Muscle of back (tissue), 11 donors: ENCODE data around the gene SEMA7A. TPM values are rescaled to one million over a fixed set of nuclear protein-coding genes. Genes with fewer than 3 reads are reported as not detected.
"Not testable (repeated sequence)": the region's sequence is repeated elsewhere in the genome, so short reads cannot be mapped to it uniquely, and the experiment has no call there.

Source experiments
- DNase-seq, 3 donors: peaks; one replicate each; pipeline versions ENCODE4 v3.0.0 to v3.0.0-alpha.2; 2013
- polyA plus RNA-seq, 10 donors: library from polyadenylated mRNA; unstranded; fragments of 120-200 nt; gene quantifications; one replicate each; pipeline ENCODE4 v1.2.1, GENCODE V29; 2013; ENCODE audit not compliant: insufficient read length in 10 of 10

SEMA7A gene
- polyA plus RNA-seq, 10 donors: 3.2 to 7.6 (median 5.4) TPM

GRCh38 chr15:74400915-74401757 is 32.6 kb downstream of the SEMA7A start:
- DNase-seq: no peak

GRCh38 chr15:74400313-74400860 is 33.4 kb downstream of the SEMA7A start:
- no peak for DNase-seq

- peak in 1 of 3 donors; percentile 71 for DNase-seq
Observed at GRCh38 chr15:74399511-74400312, 34.0 kb downstream of the SEMA7A start.

- no peak for DNase-seq
Observed at GRCh38 chr15:74399100-74399499, 34.7 kb downstream of the SEMA7A start.

GRCh38 chr15:74398183-74398582 is 35.6 kb downstream of the SEMA7A start:
- DNase-seq: no peak

GRCh38 chr15:74397239-74398068 is 36.3 kb downstream of the SEMA7A start:
- DNase-seq: no peak

GRCh38 chr15:74396445-74397238 is 37.1 kb downstream of the SEMA7A start:
- no peak for DNase-seq

GRCh38 chr15:74396146-74396438 is 37.7 kb downstream of the SEMA7A start:
- DNase-seq: no peak

GRCh38 chr15:74395319-74396145 is 38.2 kb downstream of the SEMA7A start:
- no peak for DNase-seq

- no peak for DNase-seq
Observed at GRCh38 chr15:74394090-74394846, 39.5 kb downstream of the SEMA7A start.

GRCh38 chr15:74393423-74393822 is 40.3 kb downstream of the SEMA7A start:
- DNase-seq: no peak

GRCh38 chr15:74392902-74393301 is 40.9 kb downstream of the SEMA7A start:
- DNase-seq: no peak

- DNase-seq: peak; percentile 60 to 87 (median 64)
Observed at GRCh38 chr15:74392451-74392830, 41.3 kb downstream of the SEMA7A start.

- no peak for DNase-seq
Observed at GRCh38 chr15:74391582-74392450, 41.9 kb downstream of the SEMA7A start.

GRCh38 chr15:74390647-74391288 is 43.0 kb downstream of the SEMA7A start:
- no peak for DNase-seq

GRCh38 chr15:74390049-74390646 is 43.6 kb downstream of the SEMA7A start:
- not testable (repeated sequence) for DNase-seq
